Stimulated activated CD8-positive, alpha-beta memory T cell treated with anti-CD3 and anti-CD28 coated beads, Interleukin-7, amount 100 ng/mL, for 48 hours (primary cell): ENCODE data around the gene MATN4.

ENCODE experiments used
- DNase-seq, 2 donors: peaks; one replicate each; pipeline ENCODE4 v3.0.0-alpha.2; 2020; ENCODE audit warnings: low read depth in 1 of 2; ENCODE audit errors: extremely low read depth in 1 of 2

MATN4 gene

GRCh38 chr20:45293041-45294002 lies 14.8 kb downstream of the MATN4 start:
- peak; percentile 61 to 67 for DNase-seq

DNA sequence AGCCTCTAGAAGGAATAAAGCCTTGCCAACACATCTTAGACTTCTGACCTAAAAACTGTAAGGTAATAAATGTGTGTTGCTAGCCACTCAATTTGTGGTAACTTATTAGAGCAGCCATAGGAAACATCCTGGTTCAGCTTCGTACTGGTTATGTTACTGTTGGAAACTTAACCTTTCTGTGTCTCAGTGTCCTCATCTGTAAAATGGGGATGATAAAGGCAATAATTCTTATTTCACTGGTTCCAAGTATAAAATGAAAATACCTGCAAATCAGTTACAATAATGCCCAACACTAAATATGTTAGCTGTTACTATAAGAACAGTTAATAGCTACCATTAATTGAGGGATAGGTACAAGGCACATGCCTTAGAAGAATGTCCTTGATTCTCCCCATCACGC lies 15.8 kb downstream of the MATN4 start:
- DNase-seq, result no peak

DNA sequence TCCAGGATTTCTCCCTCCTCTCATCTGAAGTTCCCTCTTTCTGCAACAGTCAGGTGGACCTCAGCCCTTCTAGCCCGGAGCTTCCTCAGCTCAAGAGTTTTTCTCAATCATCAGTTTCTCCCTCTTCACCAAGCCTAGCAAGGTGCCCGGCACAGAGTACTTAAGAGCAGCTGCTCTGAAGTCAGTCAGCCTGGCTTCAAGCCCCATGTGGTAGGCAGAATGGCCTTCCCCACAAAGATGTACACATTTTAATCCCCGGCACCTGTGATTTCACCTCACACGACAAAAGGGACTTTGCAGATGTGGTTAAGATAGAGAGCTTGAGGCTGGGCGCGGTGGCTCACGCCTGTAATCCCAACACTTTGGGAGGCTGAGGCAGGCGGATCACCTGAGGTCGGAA lies 16.6 kb downstream of the MATN4 start:
- no peak for DNase-seq

GRCh38 chr20:45290677-45291355 lies 17.3 kb downstream of the MATN4 start:
- peak in 1 of 2 donors; percentile 40 for DNase-seq

- DNase-seq, result no peak
Measured at GRCh38 chr20:45289942-45290676, 18.0 kb downstream of the MATN4 start.

DNA sequence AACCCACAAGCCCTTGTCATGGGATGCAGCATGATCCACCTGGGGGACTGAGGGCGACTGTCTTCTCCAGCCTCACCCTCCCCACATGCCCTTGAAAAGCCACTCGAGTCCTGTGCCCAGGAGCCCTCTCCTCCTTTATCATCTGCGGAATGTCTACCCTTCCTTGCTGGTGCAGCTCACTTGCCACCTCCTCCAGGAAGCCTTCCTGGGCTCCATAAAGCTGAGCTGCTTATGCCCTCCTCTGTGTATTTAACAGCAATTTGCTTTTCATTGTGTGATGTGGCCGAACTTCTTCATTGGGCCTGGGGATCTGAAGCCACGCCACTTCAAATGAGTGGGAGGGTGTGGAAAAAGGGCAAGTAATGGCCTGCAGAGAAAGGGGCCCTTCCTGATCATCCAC lies 19.2 kb downstream of the MATN4 start:
- DNase-seq, result no peak

- no peak for DNase-seq
Measured at GRCh38 chr20:45288376-45288775, 19.7 kb downstream of the MATN4 start.

DNA sequence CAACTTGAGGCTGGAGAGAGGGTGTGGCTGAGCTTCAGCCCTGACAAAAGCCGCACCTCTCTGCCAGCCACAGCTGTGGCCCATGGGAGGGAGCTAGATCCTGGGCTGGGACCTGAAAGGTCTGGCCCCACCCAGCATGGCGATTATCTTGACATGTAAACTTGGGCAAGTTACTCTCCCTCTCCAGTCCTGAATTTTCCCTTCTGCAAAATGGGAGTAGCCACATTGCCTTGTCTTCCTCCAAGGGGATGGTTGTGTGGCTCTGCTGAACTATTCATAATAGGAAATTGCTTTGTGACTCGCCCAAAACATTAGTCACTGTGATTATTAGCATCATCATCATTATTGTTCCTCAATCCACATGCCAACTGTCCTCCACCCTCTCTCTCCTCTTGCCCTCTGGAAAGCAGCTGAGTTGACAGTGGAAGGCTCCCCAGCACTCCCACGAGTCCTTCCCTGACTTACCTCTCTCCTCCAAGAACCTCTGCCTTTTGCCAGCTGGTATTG lies 24.5 kb downstream of the MATN4 start:
- no peak for DNase-seq

DNA sequence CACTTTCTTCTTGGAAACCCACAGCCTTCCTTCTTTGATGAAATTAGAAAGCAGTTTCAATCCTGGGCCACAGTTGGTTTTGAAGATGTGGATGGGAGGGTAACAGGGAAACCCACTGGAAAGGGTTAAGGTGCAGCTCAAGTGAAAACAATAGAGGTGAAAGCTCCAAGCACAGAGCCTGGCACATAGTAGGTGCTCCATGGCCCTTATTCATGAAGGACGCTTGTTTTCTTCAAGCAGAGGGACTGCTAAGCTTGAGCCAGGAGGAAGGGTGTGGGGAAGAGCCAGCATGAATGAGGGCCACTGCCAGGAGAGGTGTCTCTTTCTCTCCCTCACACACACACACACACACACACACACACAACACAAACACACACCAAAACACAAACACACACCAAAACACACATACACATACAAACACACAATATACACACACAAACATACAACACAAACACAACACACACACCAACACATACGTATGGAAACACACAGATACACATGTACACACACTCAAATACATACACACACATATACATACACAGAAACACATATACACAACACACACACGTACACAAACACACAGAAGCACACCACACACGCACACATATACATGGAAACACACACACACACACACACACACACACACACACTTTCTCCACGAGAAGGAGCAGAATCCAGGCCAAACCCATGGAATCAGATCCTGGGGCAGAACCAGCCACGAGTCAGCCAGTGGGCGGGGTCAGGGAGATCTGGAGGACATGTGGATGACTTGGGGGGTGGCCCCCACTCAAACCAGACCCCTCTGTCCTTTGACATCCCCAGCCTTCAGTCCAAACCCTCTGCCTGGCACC lies 25.2 kb downstream of the MATN4 start:
- DNase-seq, result no peak

DNA sequence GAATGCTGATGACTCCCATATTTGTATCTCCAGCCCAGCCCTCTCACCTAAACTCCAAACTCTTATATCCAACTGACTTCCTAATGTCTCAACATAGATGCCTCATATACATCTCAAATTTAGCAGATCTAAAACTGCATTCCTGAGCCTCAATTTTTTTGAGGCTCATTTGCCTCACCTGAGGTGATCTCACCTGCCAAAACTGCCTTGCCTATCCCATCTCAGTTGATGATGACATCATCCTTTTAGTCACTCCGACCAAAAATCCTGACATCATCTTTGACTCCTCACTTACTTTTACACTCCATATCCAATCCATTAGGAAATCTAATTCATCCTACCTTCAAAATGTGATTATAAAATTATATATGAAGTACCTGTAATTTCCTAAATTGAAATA lies 28.1 kb downstream of the MATN4 start:
- DNase-seq, result no peak

- DNase-seq, result no peak
Measured at GRCh38 chr20:45275338-45275737, 32.8 kb downstream of the MATN4 start.

- no peak for DNase-seq
Measured at GRCh38 chr20:45269754-45270270, 38.3 kb downstream of the MATN4 start.

GRCh38 chr20:45269056-45269455 lies 39.0 kb downstream of the MATN4 start:
- DNase-seq, result no peak

DNA sequence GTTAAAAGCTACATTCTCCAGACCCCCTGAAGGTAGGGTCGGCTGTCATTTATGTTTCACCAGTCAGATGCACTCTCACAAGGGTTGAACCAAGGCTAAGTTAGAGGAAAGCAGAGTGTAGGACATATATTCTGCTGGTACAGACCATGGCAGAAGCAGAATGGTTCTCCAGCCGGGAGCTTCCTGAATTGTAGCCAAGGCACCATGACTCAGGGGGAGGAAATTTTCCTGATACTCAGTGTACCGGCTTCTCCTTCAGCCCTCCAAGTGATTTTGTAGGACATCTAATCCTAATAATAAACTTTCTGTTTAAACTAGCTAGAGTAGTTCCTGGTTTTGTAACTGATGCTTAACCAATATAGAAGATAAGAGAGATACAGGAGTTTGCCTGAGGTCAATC lies 39.6 kb downstream of the MATN4 start:
- DNase-seq, result no peak

GRCh38 chr20:45266977-45267376 lies 41.1 kb downstream of the MATN4 start:
- DNase-seq, result no peak

DNA sequence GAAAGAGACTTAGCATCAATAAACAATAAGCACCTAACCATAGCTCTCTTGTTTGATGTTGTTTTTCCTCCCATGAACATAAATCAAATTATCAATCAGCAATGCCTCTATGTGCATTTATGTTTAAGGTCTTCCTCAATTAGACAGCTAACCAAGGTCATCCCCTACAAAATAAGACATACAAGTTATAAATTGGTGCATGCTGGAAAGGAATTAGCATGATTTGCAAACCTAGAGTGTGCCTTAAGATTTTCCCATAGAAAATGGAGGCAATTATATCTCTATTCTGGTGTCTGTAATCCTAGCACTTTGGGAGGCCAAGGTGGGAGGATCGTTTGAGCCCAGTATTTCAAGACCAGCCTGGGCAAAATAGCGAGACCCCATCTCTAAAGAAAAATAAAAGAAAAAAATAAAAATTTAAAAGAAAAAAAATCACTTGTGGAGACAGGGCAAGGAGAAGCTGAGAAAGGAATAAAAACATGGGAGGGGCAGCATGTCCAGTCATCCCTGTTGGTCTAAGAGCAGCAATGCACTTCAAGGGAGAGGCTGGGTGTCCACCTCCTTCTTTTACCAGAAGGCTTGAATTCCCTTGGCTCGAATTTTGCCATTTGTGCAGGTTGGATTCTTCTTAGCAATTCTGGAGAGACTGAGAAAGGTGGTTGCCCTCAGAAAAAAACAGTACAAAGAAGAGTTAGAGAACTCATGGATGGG lies 44.4 kb downstream of the MATN4 start:
- DNase-seq, result no peak

DNA sequence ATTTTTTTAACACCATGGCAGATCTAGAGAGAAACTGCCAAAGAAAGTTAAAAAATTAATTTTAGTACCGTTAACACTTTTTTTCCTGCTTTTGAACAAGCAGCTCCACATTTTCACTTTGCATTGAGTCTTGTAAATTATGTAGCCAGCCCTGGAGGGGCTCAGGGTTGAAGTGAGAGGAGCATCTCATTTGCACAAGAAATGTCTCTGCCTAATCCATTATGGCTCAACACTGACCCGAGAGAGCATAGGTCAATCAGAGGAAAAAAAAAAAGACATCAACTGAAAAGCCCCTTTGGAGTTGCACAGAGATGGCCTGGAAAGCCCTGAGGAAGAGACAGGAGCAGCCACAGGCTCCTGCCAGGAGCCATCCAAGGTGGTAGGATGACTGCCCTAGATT lies 49.4 kb downstream of the MATN4 start:
- no peak for DNase-seq

GRCh38 chr20:45258259-45258658 lies 49.8 kb downstream of the MATN4 start:
- DNase-seq, result no peak

DNA sequence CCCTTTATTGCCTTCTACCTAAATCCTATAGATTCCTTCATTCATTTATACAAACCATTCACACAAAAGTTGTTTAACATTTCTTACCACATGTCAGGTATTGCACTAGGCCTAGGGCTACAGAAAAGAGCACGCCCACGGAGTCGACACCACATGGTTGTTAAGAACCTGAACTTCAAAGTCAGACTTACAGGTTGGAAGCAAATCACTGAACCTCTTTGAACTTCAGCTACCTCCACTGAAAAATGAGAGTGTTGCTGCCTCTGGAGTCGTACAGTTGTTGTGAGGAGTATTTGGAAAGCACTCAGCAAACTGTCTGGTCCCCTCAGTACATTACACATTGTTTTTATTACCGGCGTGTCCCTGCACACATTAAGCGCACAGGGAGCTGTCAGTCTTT lies 50.4 kb downstream of the MATN4 start:
- DNase-seq, result no peak

GRCh38 chr20:45257161-45257560 lies 50.9 kb downstream of the MATN4 start:
- no peak for DNase-seq
